ENCODE results near the gene PUM1. TPM values are rescaled to one million over a fixed set of nuclear protein-coding genes. Genes with fewer than 3 reads are reported as not detected.

Gene PUM1
- total and polyA plus RNA-seq, 10 of the 15 experiments (the other 5 are each of a cell fraction or from before 2014, with no cell fraction given), result 21.4 to 75.3 (median 42.4) TPM

GRCh38 chr1:31102501-31102950 is 37.0 kb upstream of the PUM1 start (continued):
- TF ChIP-seq POU2F2 (IDR thresholded peaks at IDR 0.05; ENCODE audit: borderline replicate concordance, low read depth, low read length), result no peak
- TF ChIP-seq MTA2 (IDR thresholded peaks at IDR 0.05; ENCODE audit: low read depth), result no peak

- H3K27ac ChIP-seq (ENCODE audit: control insufficient read depth, insufficient read depth), result no peak overlapping the region
- H3K4me1 ChIP-seq (ENCODE audit: control insufficient read depth, insufficient read depth, low read length), result no peaks in the 10 kb centered on the region
- ChIA-PET CTCF (interaction anchor here (1.2 kb wide), 1 partner anchor 52 kb away, joined by 5 read pairs; no protein-coding TSS in a partner anchor), POLR2A (no interaction called here), RAD21 (ENCODE audit: unreplicated experiment) (no interaction called here), SMC1A (ENCODE audit: uncharacterized antibody, unreplicated experiment) (no interaction called here)
- no peak for DNase-seq (ENCODE audit: low read depth, low spot score)
- H3K9me3 ChIP-seq (replicated peaks; ENCODE audit: control insufficient read depth, insufficient read depth, low read length), result no peaks in the 10 kb centered on the region
- 74% methylated on average over 4 of the region's 4 CpGs for WGBS (ENCODE audit: insufficient coverage, insufficient replicate concordance, low lambda C conversion rate, missing lambda C conversion rate)
- BruUV-seq (replicated peaks), result no TSS peak
- no peak overlapping the region for H2AFZ ChIP-seq (ENCODE audit: control insufficient read depth, low read depth, low read length)
- in situ Hi-C loops (cut with MboI), result no loop called here
- intact Hi-C loops (cut with micrococcal nuclease; ENCODE audit: unreplicated experiment), result no loop called here
- no peak overlapping the region for H3K4me3 ChIP-seq
- H3K27me3 ChIP-seq (replicated peaks in 1 of 2; ENCODE audit: control insufficient read depth in 2 of 2, insufficient read depth in 2 of 2, low read length in 1 of 2), result no peaks in the 10 kb centered on the region
- no peaks in the 10 kb centered on the region for H3K79me2 ChIP-seq (ENCODE audit: control insufficient read depth, insufficient read depth, low read length)
- no peak overlapping the region for H3K9ac ChIP-seq (ENCODE audit: control insufficient read depth, insufficient read depth, low read length)
- FAIRE-seq, result no peak
- no peak for TF ChIP-seq E4F1 (IDR thresholded peaks at IDR 0.05; ENCODE audit: borderline replicate concordance, partially characterized antibody)
- TF ChIP-seq FOXK2 (IDR thresholded peaks at IDR 0.05), result no peak
- TF ChIP-seq LARP7 (IDR thresholded peaks at IDR 0.05), result no peak
- no peak for TF ChIP-seq BHLHE40 (IDR thresholded peaks at IDR 0.05; ENCODE audit: borderline replicate concordance in 1 of 2, low read depth in 2 of 2, low read length in 1 of 2)
- no peak for TF ChIP-seq EP300 (IDR thresholded peaks at IDR 0.05; ENCODE audit: borderline replicate concordance in 1 of 2, control insufficient read depth in 1 of 2, low read depth in 2 of 2, low read length in 2 of 2)
- TF ChIP-seq SIX5 (IDR thresholded peaks at IDR 0.05; ENCODE audit: low read depth, low read length, severe bottlenecking), result no peak
- TF ChIP-seq BMI1 (IDR thresholded peaks at IDR 0.05; ENCODE audit: borderline replicate concordance), result no peak
- no peak for TF ChIP-seq SREBF1 (IDR thresholded peaks at IDR 0.05; ENCODE audit: low read length)
- no peak for TF ChIP-seq ATF2 (IDR thresholded peaks at IDR 0.05; ENCODE audit: low read length)
- TF ChIP-seq PBX3 (IDR thresholded peaks at IDR 0.05; ENCODE audit: insufficient replicate concordance, low read depth, low read length), result no peak
- no peak for TF ChIP-seq TAF1 (IDR thresholded peaks at IDR 0.05; ENCODE audit: borderline replicate concordance, low read depth, low read length)
- no peak for TF ChIP-seq GATAD2B (conservative IDR thresholded peaks at IDR 0.05; ENCODE audit: low read depth)
- ATAC-seq, result no peak
- no peaks in the 10 kb centered on the region for H4K20me1 ChIP-seq (ENCODE audit: control insufficient read depth, insufficient read depth)
- no peaks in the 10 kb centered on the region for H3K36me3 ChIP-seq (ENCODE audit: control insufficient read depth in 2 of 2, insufficient read depth in 2 of 2, low read length in 1 of 2)
- H3K4me2 ChIP-seq (ENCODE audit: control insufficient read depth, insufficient read depth), result no peak overlapping the region
These were observed 35.6 kb upstream of the PUM1 start for GRCh38 chr1:31101147-31101502.

All from GM12878 (cell line).